NCI-H2171 treated with DMSO at 0.1 percent for 48 hours (cell line): ENCODE results near the gene MED29.

Source experiments
- DNase-seq: peaks from one replicate; lab custom pipeline; 2025; lab: John Stamatoyannopoulos, UW

Gene MED29

DNA sequence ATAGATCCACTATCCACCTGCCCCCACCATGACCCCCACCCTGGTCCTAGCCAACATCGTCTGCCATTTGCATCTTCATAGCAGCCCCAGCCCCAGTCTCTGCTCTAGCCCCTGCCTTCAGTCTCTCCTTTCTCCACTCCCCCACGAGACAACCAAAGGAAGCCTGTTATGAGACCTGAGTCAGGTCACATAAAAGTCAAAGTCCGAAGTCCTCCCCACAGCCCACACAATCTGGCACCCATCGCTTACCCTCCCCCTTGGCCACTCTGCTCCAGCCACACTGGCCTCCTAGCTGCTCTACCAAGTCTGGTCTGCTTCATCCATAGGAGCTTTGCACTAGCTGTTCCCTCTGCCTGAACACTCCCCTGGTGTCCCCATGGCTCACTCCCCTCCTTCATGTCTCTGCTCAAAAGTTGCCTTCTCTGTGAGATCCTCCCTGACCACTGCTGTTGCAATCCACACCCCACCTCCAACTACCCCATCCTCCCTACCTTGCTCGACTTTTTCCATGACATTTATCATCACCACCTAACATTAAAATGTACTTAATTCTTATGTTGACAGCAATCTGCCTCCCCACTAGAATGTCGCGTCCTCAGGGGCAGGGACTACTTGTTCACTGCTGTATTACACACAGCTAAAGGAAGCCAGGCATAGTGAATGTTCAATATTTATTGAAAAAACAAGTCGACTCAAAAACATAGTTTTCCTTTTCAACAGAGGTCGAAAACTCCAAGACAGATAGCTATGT lies 20.1 kb downstream of the MED29 start:
- DNase-seq, result no peak

DNA sequence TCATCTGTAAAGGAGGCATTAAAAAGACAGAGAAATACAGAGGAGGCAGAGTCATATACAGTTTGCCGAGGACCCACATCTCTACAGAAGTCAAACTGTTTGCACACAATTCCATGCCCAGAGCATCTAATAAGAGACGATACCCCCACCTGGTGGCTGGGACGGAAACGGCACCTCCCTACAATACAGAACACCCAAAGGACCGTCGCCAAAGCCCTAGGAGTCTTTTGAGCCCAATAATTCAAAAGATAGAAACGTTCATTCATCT lies 20.6 kb downstream of the MED29 start:
- DNase-seq, result peak; percentile 96

DNA sequence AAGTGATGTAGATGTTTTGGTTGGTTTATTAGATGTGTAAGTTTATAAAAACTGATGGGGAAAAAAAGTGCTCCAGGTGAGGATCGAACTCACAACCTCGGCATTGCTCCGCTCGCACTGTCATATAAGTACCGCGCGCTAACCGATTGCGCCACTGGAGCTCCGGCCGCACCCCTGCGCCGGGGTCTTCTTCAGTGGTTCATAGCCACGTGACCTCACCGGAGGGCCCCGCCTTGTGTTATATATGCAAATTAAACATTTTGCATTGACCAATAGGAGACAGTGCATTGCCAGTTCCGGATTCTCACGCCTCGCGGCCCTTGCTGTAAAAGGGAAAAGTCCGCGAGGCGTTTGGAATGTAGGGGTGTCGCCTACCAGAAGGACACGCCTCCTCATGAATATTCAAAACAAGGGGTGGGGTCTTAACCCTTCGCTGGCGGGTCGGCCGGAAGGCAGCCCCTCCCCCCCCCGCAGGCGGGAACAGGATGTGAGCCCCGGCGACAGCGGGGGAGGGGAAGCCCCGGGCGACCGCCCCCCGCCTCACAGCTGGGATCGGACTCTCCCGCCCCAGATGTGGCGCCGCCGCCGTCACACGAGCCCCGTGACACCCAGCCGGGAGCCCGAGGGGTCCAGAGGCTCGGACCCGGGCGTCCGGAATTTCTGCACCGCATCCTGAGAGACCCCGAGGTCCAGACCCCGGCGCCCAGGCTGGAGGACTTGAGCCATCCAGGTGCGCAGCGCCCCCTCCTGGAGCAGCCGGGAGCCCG lies 21.1 kb downstream of the MED29 start, which contains the start of gene PLEKHG2:
Gene PLEKHG2 (plus strand): TSS at position 570 of the 767 bp plus-strand sequence. CDS start 1,418 bp downstream, outside the sequence.
- DNase-seq, result peak; percentile 99

DNA sequence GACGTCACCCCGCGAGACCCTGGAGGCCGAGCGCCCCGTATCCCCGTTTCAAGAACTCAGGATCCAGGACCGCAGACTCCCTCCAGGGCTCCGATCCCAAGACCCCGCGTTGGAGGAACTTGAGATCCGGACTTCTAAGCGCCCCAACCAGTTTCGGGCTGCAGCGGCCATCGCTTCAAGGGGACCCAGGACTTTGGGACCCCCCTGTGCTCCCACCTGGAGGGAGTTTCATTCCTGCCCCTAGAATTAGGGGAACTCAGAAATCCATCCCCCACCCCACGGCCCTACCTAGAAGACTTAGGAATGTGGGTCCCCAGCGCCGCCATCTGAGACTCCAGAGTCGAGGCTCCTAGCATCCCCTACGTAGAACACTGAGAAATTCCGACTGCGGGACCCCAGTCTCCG lies 21.7 kb downstream of the MED29 start:
- DNase-seq, result no peak

DNA sequence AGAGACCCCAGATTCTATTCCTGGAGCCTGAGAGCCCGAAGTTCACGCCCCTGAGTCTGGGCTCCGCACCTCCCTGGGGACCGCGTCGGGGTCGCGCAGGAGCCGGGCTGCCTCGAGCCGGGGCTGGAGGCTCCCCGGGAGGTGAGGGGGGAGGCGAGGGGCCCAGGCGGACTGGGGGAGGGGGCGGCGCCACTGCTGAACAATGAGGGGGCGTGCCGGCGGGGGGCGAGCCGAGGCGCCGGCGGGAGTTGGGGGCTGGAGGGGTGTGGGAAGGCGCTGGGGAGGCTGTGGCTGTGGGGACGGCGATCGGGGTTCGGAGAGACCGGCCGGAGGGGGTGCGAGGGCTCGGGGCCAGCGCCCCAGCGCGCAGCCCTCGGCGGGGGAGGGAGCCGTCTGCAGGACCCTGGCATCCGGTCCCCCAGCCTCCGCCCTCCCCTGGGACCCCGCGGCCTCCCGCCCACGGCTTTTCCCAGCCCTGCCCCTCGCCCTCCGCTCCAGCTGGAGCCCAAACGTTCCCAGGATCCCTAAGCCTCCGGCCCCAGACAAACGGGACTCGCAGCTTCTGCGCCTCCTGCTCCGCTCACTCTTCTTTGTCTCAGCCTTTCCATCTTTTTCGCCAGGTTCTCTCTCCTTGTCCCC lies 22.2 kb downstream of the MED29 start:
- peak; percentile 57 for DNase-seq

DNA sequence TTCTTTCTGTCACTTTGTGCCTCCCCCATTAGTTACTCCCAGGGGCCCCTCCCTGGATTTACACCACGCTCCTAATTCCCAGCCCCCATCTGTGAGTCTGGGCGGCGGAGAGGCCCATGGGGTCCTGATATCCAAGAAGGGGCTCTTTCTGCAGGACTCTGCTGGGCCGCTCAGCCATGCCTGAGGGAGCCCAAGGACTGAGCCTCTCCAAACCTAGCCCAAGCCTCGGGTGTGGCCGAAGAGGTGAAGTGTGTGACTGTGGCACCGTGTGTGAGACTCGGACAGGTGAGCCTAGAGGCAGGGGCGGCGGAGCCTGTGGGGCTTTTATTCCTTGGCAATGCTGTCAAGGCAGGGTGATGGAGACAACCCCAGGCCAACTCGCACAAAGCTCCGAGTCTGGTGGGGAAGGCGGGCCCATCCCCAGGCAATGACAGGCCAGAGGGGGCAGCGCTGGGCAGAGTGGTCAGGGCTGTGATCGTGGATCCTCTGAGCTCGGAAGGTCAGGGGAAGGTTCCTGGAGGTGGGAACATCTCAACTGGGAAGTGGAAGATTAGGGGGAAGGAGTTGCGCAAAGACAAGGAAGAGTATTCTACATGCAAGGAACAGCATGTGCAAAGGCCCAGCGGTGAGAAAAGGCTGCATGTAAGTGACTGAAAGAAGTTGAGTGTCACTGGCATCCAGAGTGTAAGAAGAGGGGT lies 22.9 kb downstream of the MED29 start:
- no peak for DNase-seq

DNA sequence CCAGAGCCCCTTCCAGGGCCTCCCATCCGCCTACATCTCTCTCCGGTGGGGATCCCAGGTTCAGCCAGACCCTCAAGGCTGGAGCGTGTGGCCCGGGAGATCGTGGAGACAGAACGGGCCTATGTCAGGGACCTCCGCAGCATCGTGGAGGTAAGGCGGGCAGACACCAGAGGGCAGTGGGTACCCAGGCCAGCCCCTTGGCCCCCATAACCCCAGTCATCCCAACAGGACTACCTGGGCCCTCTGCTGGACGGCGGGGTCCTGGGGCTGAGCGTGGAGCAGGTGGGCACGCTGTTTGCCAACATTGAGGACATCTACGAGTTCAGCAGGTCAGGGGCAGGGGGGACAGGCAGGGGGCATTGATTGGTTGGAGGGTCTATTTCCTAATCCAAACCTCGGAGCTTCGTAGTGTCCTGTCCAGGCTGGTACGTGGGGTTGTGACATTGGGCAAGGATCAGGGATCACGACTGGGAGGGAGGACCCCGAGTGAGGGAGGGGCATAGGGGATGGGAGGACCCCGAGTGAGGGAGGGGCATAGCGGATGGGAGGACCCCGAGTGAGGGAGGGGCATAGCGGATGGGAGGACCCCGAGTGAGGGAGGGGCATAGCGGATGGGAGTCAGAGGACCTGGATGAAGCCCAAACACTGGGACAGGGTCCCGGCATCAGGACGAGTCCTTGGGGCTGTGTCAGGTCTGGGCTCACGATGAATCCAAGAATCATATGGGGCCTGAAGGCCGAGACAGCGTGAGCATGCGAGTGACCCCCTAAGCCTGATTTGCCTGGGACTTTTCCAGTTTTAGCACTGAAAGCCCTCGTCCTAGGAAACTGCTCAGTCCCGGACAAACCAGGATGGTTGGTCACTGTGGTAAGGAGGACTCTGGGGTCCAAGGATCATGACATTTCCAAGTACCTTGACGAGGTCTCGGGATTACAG lies 24.2 kb downstream of the MED29 start:
- no peak for DNase-seq

DNA sequence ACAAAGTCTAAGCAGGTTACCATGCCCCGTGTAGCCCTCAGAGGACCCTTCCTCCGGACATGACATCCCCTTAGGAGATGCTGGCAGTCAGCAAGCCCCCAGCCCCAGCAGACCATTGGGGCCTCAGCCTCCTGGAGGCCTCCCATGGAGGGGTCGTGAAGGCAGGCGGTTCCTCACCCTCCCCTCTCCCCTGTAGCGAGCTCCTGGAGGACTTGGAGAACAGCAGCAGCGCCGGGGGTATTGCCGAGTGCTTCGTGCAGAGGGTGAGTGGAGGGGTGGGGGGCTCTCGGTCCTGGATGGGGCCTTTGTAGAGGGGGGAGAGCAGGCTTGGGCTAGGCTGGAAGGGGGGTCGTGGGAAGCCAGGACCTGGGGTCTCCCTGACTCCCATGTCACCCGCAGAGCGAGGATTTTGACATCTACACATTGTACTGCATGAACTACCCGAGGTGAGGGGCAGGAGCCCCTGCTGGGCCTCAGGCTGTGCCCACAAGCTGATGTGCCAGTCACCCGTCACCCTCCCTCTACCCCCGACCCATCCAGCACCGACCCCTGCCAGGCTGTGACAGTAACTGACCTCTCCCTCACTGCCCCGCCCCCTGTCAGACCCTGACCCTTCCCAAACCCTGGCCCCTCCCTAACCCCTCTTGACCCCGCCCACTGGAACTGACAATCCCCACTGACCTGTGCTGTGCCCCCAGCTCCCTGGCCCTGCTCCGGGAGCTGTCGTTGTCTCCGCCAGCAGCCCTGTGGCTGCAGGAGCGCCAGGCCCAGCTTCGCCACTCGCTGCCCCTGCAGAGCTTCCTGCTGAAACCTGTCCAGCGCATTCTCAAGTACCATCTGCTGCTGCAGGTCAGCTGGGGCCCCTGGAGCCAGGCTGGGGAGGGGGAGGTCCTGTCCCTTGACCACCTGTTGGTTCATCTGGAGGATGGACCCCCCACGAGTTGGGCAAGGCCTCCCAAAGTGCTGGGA lies 25.3 kb downstream of the MED29 start:
- DNase-seq, result no peak

DNA sequence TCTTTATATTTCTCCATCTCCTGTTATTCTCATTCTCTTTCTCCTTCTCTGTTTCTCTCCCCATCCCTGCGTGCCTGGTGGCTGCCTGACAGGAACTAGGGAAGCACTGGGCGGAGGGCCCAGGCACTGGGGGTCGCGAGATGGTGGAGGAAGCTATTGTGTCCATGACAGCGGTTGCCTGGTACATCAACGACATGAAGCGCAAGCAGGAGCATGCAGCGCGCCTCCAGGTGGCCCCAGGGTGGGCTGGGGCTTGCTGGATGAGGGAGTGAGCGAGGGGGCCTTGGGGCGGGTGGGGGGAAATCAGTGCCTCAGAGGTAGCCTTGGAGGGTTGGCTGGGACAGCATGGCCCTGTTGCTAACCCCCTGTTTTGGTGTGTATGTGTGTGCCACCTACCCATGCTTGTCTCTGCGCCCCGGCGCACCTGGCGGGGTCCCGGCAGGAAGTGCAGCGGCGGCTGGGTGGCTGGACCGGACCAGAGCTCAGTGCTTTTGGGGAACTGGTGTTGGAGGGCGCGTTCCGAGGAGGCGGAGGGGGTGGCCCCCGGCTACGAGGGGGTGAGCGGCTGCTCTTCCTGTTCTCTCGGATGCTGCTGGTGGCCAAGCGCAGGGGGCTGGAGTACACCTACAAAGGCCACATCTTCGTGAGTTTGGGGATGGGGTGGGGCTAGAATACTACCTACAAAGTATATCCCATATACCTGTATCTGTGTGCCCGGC lies 26.4 kb downstream of the MED29 start:
- DNase-seq, result no peak

DNA sequence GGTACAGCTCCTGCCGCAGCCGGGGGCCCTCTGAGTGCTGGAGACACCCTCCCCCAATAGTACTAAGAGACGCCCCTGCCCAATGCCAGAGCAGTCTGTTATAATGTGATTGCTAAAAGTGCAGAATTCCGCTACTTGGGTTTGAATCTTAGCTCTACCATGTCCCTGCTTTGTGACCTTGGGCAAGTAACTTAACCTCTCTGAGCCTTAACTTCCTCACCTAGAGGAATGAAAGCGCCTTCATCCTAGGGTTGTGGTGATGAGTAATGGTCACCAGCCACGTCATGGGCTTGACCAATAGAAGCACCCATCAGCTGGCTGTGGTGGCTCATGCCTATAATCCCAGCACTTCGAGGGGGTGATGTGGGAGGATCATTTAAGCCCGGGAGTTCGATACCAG lies 27.8 kb downstream of the MED29 start:
- DNase-seq, result no peak

DNA sequence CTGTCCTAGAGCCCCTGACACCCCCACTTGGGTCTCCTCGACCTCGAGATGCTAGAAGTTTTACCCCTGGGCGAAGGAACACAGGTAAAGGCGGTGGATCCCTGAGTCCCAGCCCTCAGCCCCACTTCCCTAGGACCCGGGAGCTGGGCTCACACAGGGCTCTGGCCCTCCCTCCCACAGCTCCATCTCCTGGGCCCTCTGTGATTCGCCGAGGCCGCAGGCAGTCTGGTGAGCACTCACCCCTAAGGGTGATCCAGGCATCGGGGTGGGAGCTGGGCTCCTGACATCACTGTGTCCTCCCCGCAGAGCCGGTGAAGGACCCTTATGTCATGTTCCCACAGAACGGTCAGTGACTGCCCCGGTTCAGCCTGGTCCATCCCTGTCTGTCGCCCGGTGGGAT lies 29.6 kb downstream of the MED29 start:
- DNase-seq, result no peak

DNA sequence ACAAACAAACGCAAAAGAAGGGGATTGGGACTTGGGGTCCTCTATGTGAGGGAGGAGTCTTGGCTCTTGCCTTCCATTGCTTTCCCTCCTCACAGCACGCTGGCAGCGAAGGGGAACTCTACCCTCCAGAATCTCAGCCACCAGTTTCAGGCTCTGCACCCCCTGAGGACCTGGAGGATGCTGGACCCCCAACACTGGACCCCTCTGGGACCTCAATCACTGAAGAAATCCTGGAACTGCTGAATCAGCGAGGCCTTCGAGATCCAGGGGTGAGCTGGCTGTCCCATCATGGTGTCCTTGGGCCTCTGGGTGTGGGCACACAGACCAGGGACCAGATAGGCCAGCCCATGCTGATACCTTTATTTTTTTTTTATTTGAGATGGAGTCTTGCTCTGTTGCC lies 30.8 kb downstream of the MED29 start:
- DNase-seq, result no peak

DNA sequence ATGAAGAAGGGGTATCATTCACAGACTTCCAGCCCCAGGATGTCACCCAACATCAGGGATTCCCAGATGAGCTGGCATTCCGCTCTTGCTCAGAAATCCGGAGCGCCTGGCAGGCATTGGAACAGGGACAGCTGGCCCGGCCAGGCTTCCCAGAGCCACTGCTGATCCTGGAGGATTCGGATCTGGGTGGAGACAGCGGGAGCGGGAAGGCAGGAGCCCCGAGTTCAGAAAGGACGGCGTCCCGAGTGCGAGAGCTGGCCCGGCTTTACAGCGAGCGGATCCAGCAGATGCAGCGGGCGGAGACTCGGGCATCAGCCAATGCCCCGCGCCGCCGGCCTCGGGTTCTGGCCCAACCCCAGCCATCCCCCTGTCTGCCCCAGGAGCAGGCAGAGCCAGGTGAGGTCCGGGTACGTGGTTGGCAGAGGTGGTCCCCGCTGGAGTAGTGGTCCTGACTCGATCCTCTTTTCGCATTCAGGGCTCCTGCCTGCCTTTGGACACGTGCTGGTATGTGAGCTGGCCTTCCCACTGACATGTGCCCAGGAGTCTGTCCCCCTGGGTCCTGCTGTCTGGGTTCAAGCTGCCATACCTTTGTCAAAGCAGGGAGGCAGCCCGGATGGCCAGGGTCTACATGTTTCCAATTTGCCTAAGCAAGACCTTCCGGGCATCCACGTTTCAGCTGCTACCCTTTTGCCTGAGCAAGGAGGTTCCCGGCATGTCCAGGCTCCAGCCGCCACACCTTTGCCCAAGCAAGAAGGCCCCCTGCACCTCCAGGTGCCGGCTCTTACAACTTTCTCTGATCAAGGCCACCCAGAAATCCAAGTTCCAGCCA lies 32.3 kb downstream of the MED29 start:
- DNase-seq, result no peak

DNA sequence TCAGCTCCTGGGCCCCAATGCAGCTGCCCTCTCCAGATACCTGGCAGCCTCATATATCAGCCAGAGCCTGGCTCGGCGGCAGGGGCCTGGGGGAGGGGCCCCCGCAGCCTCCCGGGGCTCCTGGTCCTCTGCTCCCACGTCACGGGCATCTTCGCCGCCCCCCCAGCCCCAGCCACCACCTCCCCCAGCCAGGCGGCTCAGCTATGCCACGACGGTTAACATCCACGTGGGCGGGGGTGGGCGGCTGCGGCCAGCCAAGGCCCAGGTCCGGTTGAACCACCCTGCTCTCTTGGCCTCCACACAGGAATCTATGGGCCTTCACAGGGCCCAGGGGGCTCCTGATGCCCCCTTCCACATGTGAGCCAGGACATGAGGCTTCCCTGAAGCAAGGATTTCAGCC lies 33.8 kb downstream of the MED29 start:
- DNase-seq, result no peak

DNA sequence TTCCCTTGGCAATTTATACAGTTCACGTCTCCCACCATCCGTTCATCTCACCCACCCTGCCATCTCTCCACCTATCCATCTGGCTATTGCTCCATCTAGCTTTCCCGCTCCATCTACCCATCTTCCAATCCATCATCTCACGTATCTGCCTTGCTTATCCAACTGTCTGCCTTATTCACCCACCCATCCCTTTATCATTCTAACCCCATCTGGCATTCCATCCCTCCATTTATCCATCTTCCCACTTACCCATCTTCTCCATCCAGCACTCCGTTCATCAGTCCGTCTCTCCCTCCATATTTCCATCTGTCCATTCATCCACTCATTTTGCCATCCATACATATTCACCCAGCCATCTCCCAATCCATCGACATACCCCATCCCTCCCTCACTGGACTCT lies 34.6 kb downstream of the MED29 start:
- no peak for DNase-seq

DNA sequence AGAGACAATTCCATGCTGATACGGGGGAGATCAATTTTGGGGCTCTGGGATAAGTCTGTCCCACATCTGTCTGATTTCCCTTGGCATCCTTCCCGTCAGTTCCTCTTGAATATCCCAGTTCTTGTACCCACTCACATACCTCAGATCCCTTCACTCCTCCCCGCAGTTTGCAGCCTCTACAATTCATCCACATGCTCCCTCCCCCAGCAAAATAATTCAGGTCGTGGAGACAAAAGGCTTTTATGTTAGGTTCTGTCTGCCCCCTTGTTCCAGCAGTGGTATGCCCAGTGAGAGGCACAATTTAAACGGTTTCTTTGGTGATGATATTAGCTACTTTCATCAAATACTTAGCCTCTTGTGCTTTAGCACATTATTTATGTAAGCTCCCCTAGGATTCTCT lies 35.0 kb downstream of the MED29 start:
- no peak for DNase-seq

DNA sequence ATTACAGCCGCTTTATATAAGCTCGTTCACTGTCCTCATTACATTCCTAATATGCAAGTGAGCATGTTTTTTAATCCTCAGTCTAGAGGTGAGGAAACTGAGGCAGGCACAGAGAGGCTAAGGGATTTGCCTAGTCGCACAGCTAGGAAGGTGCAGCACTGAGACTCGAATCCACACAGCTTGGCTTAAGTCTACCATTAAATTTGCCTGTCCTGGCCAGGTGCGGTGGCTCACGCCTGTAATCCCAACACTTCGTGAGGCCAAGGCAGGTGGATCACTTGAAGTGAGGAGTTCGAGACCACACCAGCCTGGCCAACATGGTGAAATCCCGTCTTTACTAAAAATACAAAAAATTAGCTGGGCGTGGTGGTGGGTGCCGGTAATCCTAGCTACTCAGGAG lies 36.5 kb downstream of the MED29 start:
- no peak for DNase-seq

DNA sequence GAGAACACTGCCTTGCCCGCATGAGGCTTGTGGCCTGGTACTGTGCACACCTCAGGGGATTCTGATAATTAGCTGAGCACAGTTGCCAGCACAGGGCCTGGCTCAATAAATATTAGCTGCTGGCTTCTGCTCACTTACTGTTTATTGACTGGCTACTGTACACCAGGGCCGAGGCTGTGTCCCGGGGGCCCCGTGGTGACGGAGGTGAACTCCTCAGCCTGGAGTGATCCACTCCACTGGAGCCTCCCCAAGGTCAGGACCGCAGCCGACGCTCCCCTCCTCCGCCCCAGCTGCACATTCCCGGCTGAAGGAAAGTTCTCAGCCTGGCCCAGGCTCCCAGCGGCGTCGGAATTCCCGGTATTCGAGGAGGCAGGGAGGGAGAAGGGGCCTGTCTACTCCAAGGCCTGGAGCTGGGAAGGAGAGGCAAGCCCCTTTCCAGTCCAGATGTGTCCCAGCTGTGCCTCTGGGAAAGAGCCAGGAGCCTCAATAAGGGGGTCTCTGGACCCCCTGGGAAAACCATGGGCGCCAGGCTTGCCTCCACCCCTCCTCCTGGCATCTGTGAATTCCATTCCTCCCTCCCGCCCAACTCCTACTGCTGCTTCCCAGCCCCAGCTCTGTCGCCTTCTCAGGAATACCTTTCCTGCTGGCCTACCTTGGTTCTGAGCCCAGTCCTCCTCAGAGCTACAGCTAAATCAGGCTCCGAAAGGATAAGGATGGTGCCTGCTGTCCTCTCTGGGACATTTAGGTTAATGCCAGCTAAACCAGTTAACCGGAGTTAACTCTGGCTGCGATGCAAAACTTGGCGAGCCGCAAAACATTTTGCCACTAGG lies 37.3 kb downstream of the MED29 start:
- no peak for DNase-seq
